Smooth muscle cell (in vitro differentiated cells): ENCODE results near the gene SMARCB1. TPM values are rescaled to one million over a fixed set of nuclear protein-coding genes. Genes with fewer than 3 reads are reported as not detected.

Experiments
- DNase-seq: peaks from one replicate; lab custom pipeline; 2025; ENCODE audit not compliant: unreplicated experiment; lab: John Stamatoyannopoulos, UW
- H2AFZ ChIP-seq: fragments of 200-600 bp; sonication (generic); 2 replicates; pipeline ENCODE4 v1.6.0; 2016; ENCODE audit warnings: antibody characterized with exemption, low read depth, mild to moderate bottlenecking
- H3F3A ChIP-seq: fragments of 200-600 bp; sonication (generic); 2 replicates; pipeline ENCODE4 v1.6.0; 2017; ENCODE audit warnings: antibody characterized with exemption, low read depth
- H3K27ac ChIP-seq: fragments of 200-600 bp; sonication (generic); 2 replicates; pipeline ENCODE4 v1.5.1; 2016; ENCODE audit warnings: low read depth, mild to moderate bottlenecking
- H3K27me3 ChIP-seq: fragments of 200-600 bp; sonication (generic); 2 replicates; pipeline ENCODE4 v1.6.1; 2016; ENCODE audit warnings: low read depth, mild to moderate bottlenecking
- H3K36me3 ChIP-seq: fragments of 200-600 bp; sonication (generic); 2 replicates; pipeline ENCODE4 v1.5.1; 2016; ENCODE audit warnings: low read depth
- H3K4me1 ChIP-seq: fragments of 200-600 bp; sonication (generic); 2 replicates; pipeline ENCODE4 v1.5.1; 2016; ENCODE audit warnings: low read depth
- H3K4me2 ChIP-seq: fragments of 200-600 bp; sonication (generic); 2 replicates; pipeline ENCODE4 v1.6.0; 2016; ENCODE audit warnings: mild to moderate bottlenecking
- H3K4me3 ChIP-seq: fragments of 200-600 bp; sonication (generic); 2 replicates; pipeline ENCODE4 v1.5.1; 2016; ENCODE audit warnings: mild to moderate bottlenecking
- H3K79me2 ChIP-seq: fragments of 200-600 bp; sonication (generic); 2 replicates; pipeline ENCODE4 v1.6.0; 2016; ENCODE audit warnings: low read depth, mild to moderate bottlenecking
- H3K9ac ChIP-seq: fragments of 200-600 bp; sonication (generic); 2 replicates; pipeline ENCODE4 v1.6.0; 2016; ENCODE audit warnings: low read depth
- H3K9me3 ChIP-seq: fragments of 200-600 bp; sonication (generic); replicated peaks from 2 replicates; pipeline ENCODE4 v1.5.1; 2016; ENCODE audit warnings: low read depth
- H4K20me1 ChIP-seq: fragments of 200-600 bp; sonication (generic); 2 replicates; pipeline ENCODE4 v1.6.0; 2016; ENCODE audit warnings: low read depth
- WGBS: methylation state at CpG from one replicate; pipeline ENCODE4 v1.1.7; 2016; ENCODE audit warnings: low lambda C conversion rate; 5-methylcytosine and 5-hydroxymethylcytosine counted together
- polyA plus RNA-seq: library from polyadenylated mRNA; unstranded; fragments of >200 nt; fragmentation: Nextera tagmentation; extraction: Ambion mirVana; gene quantifications from 2 replicates; pipeline ENCODE4 v1.2.1, GENCODE V29; 2016
- total RNA-seq: library from RNA; depleted of rRNA; stranded (reverse); fragments of >200 nt; gene quantifications from 2 replicates; pipeline ENCODE4 v1.2.3, GENCODE V29; 2014
- TF ChIP-seq, protein P1 (sequence below): fragments of 200-600 bp; sonication (generic); IDR thresholded peaks from 2 replicates; pipeline ENCODE4 v1.5.1; 2017; ENCODE audit warnings: borderline replicate concordance, mild to moderate bottlenecking, antibody characterized with exemption; ENCODE audit not compliant: insufficient read depth, poor library complexity, severe bottlenecking

SMARCB1 gene
- total and polyA plus RNA-seq, 2 experiments from 2014 or later = 65.8 to 124 TPM

DNA sequence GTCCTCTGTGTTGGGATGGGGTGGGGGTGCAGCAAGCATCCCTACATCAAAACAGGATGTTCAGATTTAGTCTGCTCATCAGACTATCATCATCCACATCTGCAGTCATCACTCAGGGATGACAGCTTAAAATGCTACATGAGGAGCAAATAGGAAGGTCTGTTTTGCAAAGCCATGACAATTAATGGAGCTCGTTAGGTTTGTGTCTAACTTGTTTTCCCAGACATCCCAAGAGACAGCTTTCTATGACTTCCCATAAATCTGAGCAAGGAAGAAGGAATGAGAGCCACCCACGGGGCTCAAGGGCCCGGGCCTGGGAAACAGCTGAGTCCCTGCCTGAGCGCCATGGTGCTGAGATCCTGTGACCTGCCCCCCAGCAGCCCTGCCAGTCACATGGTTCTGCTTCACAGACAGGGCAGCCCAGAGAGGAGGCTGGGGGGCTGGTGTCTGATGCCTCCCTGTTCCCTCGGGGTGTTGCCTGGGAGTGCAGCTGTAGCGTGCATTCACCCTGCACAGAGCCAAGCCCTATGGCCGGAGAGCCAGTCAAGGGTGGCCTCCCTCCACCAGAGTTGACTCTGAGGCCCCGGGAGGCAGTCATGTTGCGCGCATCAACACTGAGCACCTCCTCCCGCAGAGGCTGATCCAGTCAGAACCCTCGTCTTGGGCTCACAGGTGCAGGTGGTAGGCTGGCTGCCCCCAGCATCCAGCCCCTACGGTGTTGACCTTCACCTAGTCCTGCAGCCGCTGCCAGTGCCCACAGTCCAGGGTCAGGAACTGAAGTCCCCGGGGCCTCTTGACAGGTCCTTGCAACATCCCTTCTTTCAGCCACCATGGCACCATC, 40.0 kb downstream of the SMARCB1 start:
- H3K4me2 ChIP-seq = peak overlapping the region; percentile 12
- no peak overlapping the region for H2AFZ ChIP-seq
- WGBS = 69% methylated on average over 15 of the region's 15 CpGs
- peaks cover 12% of the 10 kb centered on the region for H3K79me2 ChIP-seq
- no peak overlapping the region for H3K4me3 ChIP-seq
- no peaks in the 10 kb centered on the region for H3K27me3 ChIP-seq
- TF ChIP-seq, protein P1, sequence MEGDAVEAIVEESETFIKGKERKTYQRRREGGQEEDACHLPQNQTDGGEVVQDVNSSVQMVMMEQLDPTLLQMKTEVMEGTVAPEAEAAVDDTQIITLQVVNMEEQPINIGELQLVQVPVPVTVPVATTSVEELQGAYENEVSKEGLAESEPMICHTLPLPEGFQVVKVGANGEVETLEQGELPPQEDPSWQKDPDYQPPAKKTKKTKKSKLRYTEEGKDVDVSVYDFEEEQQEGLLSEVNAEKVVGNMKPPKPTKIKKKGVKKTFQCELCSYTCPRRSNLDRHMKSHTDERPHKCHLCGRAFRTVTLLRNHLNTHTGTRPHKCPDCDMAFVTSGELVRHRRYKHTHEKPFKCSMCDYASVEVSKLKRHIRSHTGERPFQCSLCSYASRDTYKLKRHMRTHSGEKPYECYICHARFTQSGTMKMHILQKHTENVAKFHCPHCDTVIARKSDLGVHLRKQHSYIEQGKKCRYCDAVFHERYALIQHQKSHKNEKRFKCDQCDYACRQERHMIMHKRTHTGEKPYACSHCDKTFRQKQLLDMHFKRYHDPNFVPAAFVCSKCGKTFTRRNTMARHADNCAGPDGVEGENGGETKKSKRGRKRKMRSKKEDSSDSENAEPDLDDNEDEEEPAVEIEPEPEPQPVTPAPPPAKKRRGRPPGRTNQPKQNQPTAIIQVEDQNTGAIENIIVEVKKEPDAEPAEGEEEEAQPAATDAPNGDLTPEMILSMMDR = no peak
- peak overlapping the region; percentile 57 for H3K9ac ChIP-seq
- DNase-seq = no peak
- H3K36me3 ChIP-seq = no peaks in the 10 kb centered on the region
- peak overlapping the region; percentile 74 for H3K27ac ChIP-seq
- H3K4me1 ChIP-seq = no peaks in the 10 kb centered on the region
- H4K20me1 ChIP-seq = peaks cover 19% of the 10 kb centered on the region
- peaks cover 18% of the 10 kb centered on the region for H3F3A ChIP-seq
- H3K9me3 ChIP-seq = no peaks in the 10 kb centered on the region

DNA sequence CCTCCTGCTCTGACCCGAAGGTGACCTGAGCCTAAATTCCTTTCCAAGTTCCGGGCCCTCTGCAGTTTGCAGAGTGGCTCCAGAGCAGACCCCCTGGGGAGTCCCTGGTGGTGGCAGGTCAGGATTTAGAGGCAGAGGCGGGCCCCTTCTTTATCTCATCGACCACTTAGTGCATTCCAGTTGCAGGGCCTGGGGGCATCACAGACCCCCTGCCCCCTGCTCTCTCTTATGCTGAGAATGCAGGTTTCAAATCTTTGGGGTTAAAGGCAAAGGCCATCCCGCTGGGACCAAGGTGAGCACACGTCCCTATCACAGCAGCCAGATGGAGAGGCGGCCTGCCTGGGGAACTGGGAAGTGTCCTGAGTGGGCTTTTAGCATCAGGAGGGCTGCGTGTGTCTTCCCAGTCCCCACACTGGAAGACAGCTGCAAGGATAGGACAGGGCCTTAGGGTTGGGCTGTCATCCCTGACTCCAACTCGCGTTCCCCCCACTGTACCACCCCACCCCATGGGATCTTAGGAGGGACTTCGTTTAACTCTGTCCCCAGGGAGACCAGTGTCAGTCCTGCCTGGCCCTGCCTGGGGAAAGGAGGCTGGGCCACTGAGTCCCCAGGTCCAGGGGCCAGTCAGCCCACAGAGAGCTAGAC, 40.7 kb downstream of the SMARCB1 start:
- Histone ChIP-seq H3F3A (peaks cover 18% of the 10 kb centered on the region), H3K4me3 (no peak overlapping the region), H3K36me3 (no peaks in the 10 kb centered on the region), H3K79me2 (peaks cover 14% of the 10 kb centered on the region), H3K4me1 (no peaks in the 10 kb centered on the region), H3K9ac (no peak overlapping the region), H4K20me1 (peaks cover 26% of the 10 kb centered on the region), H3K27me3 (no peaks in the 10 kb centered on the region), H2AFZ (no peak overlapping the region), H3K9me3 (no peaks in the 10 kb centered on the region), H3K4me2 (no peak overlapping the region), H3K27ac (peak overlapping the region; percentile 74)
- TF ChIP-seq, protein P1 = no peak
- 95% methylated on average over 11 of the region's 11 CpGs for WGBS
- no peak for DNase-seq

DNA sequence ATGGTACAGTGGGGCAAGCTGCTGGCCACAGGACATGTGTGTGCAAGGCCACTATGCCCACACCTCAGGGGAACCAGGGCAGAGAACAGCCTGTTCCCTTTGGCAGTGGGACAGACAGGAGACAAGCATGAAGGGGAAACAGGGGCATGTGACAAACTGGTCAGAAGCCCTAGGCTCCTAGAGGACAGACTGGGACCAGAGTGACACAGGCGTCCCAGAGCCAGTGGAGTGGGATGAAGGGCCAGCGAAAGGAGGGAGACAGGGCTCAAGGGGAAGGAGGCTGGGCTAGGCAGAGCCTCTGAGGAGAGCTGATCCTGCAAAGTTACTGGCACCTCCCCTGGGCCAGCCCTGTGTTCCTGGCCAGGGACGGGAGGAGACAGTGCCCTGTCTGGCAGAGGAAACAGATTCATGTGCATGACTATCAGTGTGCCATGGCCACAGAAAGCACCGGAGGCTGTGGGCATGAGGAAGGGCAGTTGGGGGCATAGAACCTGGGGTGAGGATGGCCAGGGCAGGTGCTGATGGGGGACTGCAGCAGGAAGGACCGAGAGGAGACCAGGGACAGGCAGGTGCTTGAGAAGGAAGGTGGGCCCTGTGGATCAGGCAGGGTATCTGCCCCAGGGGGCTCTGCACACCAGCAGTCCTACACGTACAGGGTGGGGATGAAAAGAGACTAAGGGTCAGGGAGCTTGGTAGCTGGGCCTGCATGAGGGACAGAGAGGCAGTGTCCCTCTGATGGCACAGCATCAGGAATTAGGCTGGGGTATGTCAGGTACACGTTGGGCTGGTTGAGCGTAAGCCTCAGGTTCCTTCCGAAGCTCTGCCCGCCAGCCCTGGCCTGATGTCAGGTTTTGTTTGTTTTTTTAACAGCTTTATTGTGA, 42.3 kb downstream of the SMARCB1 start:
- no peak overlapping the region for H2AFZ ChIP-seq
- peaks cover 14% of the 10 kb centered on the region for H3K79me2 ChIP-seq
- H3K9ac ChIP-seq = no peak overlapping the region
- H3K36me3 ChIP-seq = no peaks in the 10 kb centered on the region
- peaks cover 14% of the 10 kb centered on the region for H3F3A ChIP-seq
- DNase-seq = no peak
- H3K4me3 ChIP-seq = no peak overlapping the region
- no peaks in the 10 kb centered on the region for H3K4me1 ChIP-seq
- H3K4me2 ChIP-seq = peak overlapping the region; percentile 7
- TF ChIP-seq, protein P1 = no peak
- no peaks in the 10 kb centered on the region for H3K27me3 ChIP-seq
- no peaks in the 10 kb centered on the region for H3K9me3 ChIP-seq
- peaks cover 35% of the 10 kb centered on the region for H4K20me1 ChIP-seq
- H3K27ac ChIP-seq = peak overlapping the region; percentile 32
- WGBS = 94% methylated on average over 10 of the region's 10 CpGs
